GM12875 (cell line): Measurements from ENCODE around the gene PIAS4.

ENCODE experiments used
- H3K4me3 ChIP-seq: one replicate; pipeline ENCODE4 v1.5.1; 2011; ENCODE audit warnings: low read depth, low read length, control low read depth
- CTCF ChIP-seq: IDR thresholded peaks from 2 replicates; pipeline ENCODE4 v1.5.1; 2011; ENCODE audit warnings: low read depth, mild to moderate bottlenecking, control low read depth, inconsistent platforms, low read length, moderate library complexity, borderline replicate concordance; ENCODE audit not compliant: insufficient read depth

The PIAS4 gene

GRCh38 chr19:4043401-4043800 lies 35.9 kb downstream of the PIAS4 start:
- no peak for TF ChIP-seq CTCF
- no peak overlapping the region for H3K4me3 ChIP-seq

GRCh38 chr19:4043966-4044715 lies 36.6 kb downstream of the PIAS4 start:
- no peak overlapping the region for H3K4me3 ChIP-seq
- TF ChIP-seq CTCF, result no peak

GRCh38 chr19:4044990-4045465 lies 37.5 kb downstream of the PIAS4 start:
- H3K4me3 ChIP-seq, result no peak overlapping the region
- TF ChIP-seq CTCF, result no peak

GRCh38 chr19:4045597-4046361 lies 38.2 kb downstream of the PIAS4 start:
- H3K4me3 ChIP-seq, result no peak overlapping the region
- no peak for TF ChIP-seq CTCF

GRCh38 chr19:4046362-4046691 lies 38.8 kb downstream of the PIAS4 start:
- H3K4me3 ChIP-seq, result no peak overlapping the region
- TF ChIP-seq CTCF, result no peak

GRCh38 chr19:4046946-4047683 lies 39.6 kb downstream of the PIAS4 start:
- no peak for TF ChIP-seq CTCF
- H3K4me3 ChIP-seq, result no peak overlapping the region
